Measurements from ENCODE around the gene ZNF506. TPM values are rescaled to one million over a fixed set of nuclear protein-coding genes. Genes with fewer than 3 reads are reported as not detected.
"Not testable (repeated sequence)": the region's sequence is repeated elsewhere in the genome, so short reads cannot be mapped to it uniquely, and the experiment has no call there.

The ZNF506 gene
- total RNA-seq, 1 donor from 2014 or later: 12.9 TPM

DNA sequence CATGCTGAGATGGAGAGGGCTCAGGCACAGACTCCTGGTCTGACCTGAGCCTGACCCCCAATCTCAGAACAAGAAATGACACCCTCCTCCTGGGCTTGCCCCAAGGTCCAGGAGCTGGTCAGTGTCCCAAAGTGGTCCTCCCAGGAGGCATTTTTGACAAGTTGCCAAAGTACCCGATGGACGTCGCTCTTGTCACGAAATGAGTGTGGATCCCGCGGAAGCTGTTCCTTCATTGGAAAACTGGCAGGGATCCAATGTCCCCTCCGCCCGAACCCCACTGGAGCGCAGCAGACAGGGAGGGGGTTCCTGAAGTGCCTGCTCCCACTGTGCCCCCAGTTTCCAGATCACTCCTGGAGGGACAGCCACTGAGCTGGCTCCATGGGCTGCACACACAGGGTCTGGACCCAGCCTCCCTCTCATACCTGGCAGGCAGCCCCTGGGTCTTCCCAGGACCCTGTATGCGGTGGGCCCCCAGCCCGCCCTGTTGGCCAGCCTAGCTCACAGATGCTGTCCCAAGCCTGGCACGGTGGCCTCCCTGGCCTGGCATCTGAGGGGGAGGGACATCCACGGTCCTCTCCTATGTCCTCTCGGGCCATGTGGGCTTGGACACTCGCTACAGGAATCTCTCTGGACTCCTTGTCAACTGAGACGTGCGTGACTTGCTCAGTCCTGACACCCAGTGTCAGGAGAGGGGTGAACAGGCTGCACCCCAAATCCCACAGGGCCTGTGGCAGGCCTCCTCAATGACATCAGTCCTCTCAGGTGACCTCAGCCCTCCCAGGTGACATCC lies 75.9 kb downstream of the ZNF506 start:
- Histone ChIP-seq H4K20me1 (ENCODE audit: insufficient read depth, low read length) (no peaks in the 10 kb centered on the region), H3K27ac (ENCODE audit: low read depth, low read length) (no peak overlapping the region), H2AFZ (ENCODE audit: low read depth, low read length) (no peak overlapping the region), H3K9ac (ENCODE audit: low read length) (no peak overlapping the region), H3K9me3 (ENCODE audit: insufficient read depth, low read depth, low read length) (peaks cover 17% of the 10 kb centered on the region), H3K4me1 (ENCODE audit: insufficient read depth, low read length) (no peaks in the 10 kb centered on the region), H3K4me2 (ENCODE audit: low read length) (no peak overlapping the region), H3K79me2 (ENCODE audit: insufficient read depth, low read length) (no peaks in the 10 kb centered on the region), H3K4me3 (ENCODE audit: insufficient read depth, low read depth, low read length) (no peak overlapping the region), H3K27me3 (ENCODE audit: insufficient read depth, low read length) (no peaks in the 10 kb centered on the region), H3K36me3 (ENCODE audit: insufficient read depth, low read length) (no peaks in the 10 kb centered on the region)
- Mint-ChIP-seq H3K4me1 (ENCODE audit: low read depth, unreplicated experiment) (no peaks in the 10 kb centered on the region), H3K4me3 (ENCODE audit: unreplicated experiment) (no peak overlapping the region), H3K36me3 (ENCODE audit: low read depth, unreplicated experiment) (no peaks in the 10 kb centered on the region), H3K27me3 (ENCODE audit: low read depth, unreplicated experiment) (peaks cover 13% of the 10 kb centered on the region), H3K9me3 (ENCODE audit: unreplicated experiment) (peaks cover 13% of the 10 kb centered on the region), H3K27ac (ENCODE audit: unreplicated experiment) (no peak overlapping the region)
- TF ChIP-seq, protein P1, sequence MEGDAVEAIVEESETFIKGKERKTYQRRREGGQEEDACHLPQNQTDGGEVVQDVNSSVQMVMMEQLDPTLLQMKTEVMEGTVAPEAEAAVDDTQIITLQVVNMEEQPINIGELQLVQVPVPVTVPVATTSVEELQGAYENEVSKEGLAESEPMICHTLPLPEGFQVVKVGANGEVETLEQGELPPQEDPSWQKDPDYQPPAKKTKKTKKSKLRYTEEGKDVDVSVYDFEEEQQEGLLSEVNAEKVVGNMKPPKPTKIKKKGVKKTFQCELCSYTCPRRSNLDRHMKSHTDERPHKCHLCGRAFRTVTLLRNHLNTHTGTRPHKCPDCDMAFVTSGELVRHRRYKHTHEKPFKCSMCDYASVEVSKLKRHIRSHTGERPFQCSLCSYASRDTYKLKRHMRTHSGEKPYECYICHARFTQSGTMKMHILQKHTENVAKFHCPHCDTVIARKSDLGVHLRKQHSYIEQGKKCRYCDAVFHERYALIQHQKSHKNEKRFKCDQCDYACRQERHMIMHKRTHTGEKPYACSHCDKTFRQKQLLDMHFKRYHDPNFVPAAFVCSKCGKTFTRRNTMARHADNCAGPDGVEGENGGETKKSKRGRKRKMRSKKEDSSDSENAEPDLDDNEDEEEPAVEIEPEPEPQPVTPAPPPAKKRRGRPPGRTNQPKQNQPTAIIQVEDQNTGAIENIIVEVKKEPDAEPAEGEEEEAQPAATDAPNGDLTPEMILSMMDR (IDR thresholded peaks at IDR 0.05; ENCODE audit: insufficient read depth, low read depth, low read length): no peak
- TF ChIP-seq EZH2 (IDR thresholded peaks at IDR 0.05; ENCODE audit: insufficient read depth, low read length): no peak
- DNase-seq (ENCODE audit: low read depth) (no peak), FAIRE-seq (no peak)

DNA sequence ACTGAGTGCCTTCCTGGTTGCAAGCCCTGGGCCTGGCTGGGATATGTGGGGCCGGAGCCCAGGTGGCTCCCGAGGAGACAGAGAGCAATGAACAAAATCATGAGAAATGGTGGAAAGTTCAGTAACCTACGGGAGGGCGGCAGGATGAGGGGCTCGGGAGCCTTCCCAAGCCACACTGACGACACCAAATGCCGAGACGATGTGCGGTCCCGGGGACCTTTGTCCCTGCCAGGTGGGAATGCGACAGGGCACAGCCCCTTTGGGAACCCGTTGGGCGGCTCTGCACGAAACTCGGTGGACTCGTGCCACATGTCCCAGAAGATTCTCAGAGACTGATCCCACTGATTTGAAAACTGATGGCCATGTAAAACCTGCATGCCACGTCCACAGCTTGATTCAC lies 76.9 kb downstream of the ZNF506 start:
- H3K36me3 Mint-ChIP-seq (ENCODE audit: low read depth, unreplicated experiment): no peaks in the 10 kb centered on the region
- H3K4me3 Mint-ChIP-seq (ENCODE audit: unreplicated experiment): no peak overlapping the region
- no peak overlapping the region for H3K27ac Mint-ChIP-seq (ENCODE audit: unreplicated experiment)
- no peak overlapping the region for H2AFZ ChIP-seq (ENCODE audit: low read depth, low read length)
- no peak for FAIRE-seq
- H3K27me3 ChIP-seq (ENCODE audit: insufficient read depth, low read length): no peaks in the 10 kb centered on the region
- H3K36me3 ChIP-seq (ENCODE audit: insufficient read depth, low read length): no peaks in the 10 kb centered on the region
- peaks cover 17% of the 10 kb centered on the region for H3K9me3 Mint-ChIP-seq (ENCODE audit: unreplicated experiment)
- no peak overlapping the region for H3K4me2 ChIP-seq (ENCODE audit: low read length)
- no peak for DNase-seq (ENCODE audit: low read depth)
- H3K9me3 ChIP-seq (ENCODE audit: insufficient read depth, low read depth, low read length): peaks cover 17% of the 10 kb centered on the region
- TF ChIP-seq, protein P1 (IDR thresholded peaks at IDR 0.05; ENCODE audit: insufficient read depth, low read depth, low read length): no peak
- no peak for TF ChIP-seq EZH2 (IDR thresholded peaks at IDR 0.05; ENCODE audit: insufficient read depth, low read length)
- no peak overlapping the region for H3K27ac ChIP-seq (ENCODE audit: low read depth, low read length)
- H3K9ac ChIP-seq (ENCODE audit: low read length): no peak overlapping the region
- no peaks in the 10 kb centered on the region for H3K4me1 Mint-ChIP-seq (ENCODE audit: low read depth, unreplicated experiment)
- no peak overlapping the region for H3K4me3 ChIP-seq (ENCODE audit: insufficient read depth, low read depth, low read length)
- H4K20me1 ChIP-seq (ENCODE audit: insufficient read depth, low read length): no peaks in the 10 kb centered on the region
- H3K4me1 ChIP-seq (ENCODE audit: insufficient read depth, low read length): no peaks in the 10 kb centered on the region
- H3K79me2 ChIP-seq (ENCODE audit: insufficient read depth, low read length): no peaks in the 10 kb centered on the region
- H3K27me3 Mint-ChIP-seq (ENCODE audit: low read depth, unreplicated experiment): peaks cover 17% of the 10 kb centered on the region

DNA sequence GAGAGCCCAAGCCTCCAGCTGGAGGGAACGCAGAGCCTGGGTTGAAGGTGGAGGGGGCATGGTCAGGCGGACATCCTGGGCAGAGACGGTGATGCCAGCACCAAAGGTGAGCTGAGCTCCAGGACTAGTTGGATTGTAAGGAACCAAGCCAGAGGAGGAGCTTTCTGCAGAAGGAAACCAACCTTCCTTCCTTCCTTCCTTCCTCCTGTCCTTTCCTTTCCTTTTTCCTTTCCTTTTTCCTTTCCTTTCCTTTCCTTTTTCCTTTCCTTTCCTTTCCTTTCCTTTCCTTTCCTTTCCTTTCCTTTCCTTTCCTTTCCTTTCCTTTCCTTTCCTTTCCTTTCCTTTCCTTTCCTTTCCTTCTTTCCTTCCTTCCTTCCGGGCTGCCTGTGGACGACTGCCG lies 77.6 kb downstream of the ZNF506 start:
- peaks cover 14% of the 10 kb centered on the region for H3K9me3 ChIP-seq (ENCODE audit: insufficient read depth, low read depth, low read length)
- not testable (repeated sequence) for H3K4me1 ChIP-seq (ENCODE audit: insufficient read depth, low read length); H3K27ac ChIP-seq (ENCODE audit: low read depth, low read length); H3K4me3 ChIP-seq (ENCODE audit: insufficient read depth, low read depth, low read length); H3K36me3 Mint-ChIP-seq (ENCODE audit: low read depth, unreplicated experiment); H3K9ac ChIP-seq (ENCODE audit: low read length); H3K27ac Mint-ChIP-seq (ENCODE audit: unreplicated experiment); H3K79me2 ChIP-seq (ENCODE audit: insufficient read depth, low read length); H3K4me2 ChIP-seq (ENCODE audit: low read length); DNase-seq (ENCODE audit: low read depth); H3K4me3 Mint-ChIP-seq (ENCODE audit: unreplicated experiment); H3K4me1 Mint-ChIP-seq (ENCODE audit: low read depth, unreplicated experiment); H2AFZ ChIP-seq (ENCODE audit: low read depth, low read length); FAIRE-seq; H4K20me1 ChIP-seq (ENCODE audit: insufficient read depth, low read length); H3K27me3 ChIP-seq (ENCODE audit: insufficient read depth, low read length); H3K36me3 ChIP-seq (ENCODE audit: insufficient read depth, low read length)
- Mint-ChIP-seq H3K27me3 (ENCODE audit: low read depth, unreplicated experiment) (peaks cover 17% of the 10 kb centered on the region), H3K9me3 (ENCODE audit: unreplicated experiment) (peaks cover 21% of the 10 kb centered on the region)

Measured in astrocyte (in vitro differentiated cells and primary cell).